ENCODE measurements around the gene DEGS1.
"Not testable (repeated sequence)": the region's sequence is repeated elsewhere in the genome, so short reads cannot be mapped to it uniquely, and the experiment has no call there.

The DEGS1 gene

DNA sequence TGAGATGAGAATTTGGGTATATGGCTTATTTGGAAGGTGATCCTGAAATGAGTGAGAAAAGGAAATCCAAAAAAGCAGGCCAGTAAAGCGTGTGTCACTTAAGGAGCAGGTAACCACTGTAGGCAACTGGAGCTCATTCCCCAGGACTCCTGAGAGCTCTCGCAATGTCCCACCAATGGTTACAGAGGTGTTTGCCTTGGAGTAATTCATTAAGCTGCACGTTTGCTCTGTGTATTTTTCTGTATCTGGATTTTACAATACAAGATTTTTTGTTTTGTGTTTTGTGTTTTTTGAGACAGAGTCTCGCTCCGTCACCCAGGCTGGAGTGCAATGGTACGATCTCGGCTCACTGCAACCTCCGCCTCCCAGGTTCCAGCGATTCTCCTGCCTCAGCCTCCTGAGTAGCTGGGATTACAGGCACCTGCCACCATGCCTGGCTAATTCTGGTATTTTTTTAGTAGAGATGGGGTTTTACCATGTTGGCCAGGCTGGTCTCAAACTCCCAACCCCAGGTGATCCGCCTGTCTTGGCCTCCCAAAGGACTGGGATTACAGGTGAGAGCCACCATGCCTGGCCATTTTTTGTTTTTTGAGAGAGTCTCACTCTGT, 23.0 kb downstream of the DEGS1 start:
- H3K27ac ChIP-seq: peak overlapping the region; percentile 29 to 84 (median 71)

GRCh38 chr1:224211206-224211962, 28.3 kb downstream of the DEGS1 start:
- Histone ChIP-seq H3K4me3 (no peak overlapping the region), H3K27ac (peak overlapping the region in 8 of 21 experiments; percentile 24 to 84 (median 56))

More for the DNA sequence above, 23.0 kb downstream of the DEGS1 start:
- H3K4me3 ChIP-seq: not testable (repeated sequence)

- H3K4me3 ChIP-seq: no peak overlapping the region
- peak overlapping the region in 17 of 21 experiments; percentile 19 to 84 (median 62) for H3K27ac ChIP-seq
Measured at GRCh38 chr1:224212618-224213061, 29.6 kb downstream of the DEGS1 start.

DNA sequence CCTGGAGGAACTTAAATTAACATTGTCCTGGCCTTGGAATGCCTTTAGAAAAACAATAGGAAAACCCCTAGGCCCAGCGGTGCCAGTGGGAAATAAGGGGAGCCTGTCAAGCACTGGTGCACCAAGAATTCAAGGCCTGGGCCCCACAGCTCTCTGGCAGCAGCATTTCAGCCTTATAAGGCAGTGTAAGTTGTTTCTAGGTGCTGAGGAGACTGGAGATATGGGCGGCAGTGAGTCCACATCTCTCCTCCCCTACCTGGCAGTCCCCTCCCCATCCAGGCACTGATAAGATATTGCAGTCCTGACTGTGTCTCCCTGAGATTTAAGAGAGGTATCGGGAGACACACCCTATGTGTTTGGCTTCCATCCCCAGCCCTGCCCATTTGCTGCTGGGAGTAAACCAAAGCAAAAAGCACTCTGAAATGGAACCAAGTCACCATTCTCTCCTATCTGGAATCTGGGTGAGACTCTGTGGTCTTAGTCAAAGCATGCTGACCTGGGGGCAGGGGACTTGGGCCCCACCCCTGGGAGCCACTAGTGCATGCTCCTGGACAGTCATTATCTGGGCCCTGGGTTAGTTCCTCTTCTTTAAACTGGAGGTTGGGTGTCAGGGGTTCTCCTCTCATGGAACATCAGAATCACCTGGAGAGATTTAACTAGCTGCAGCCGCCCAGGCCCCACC, 30.5 kb downstream of the DEGS1 start:
- Histone ChIP-seq H3K27ac (peak overlapping the region in 19 of 21 experiments; percentile 19 to 84 (median 62)), H3K4me3 (no peak overlapping the region)

- Histone ChIP-seq H3K27ac (no peak overlapping the region), H3K4me3 (no peak overlapping the region)
Measured at GRCh38 chr1:224216382-224216781, 33.3 kb downstream of the DEGS1 start.

DNA sequence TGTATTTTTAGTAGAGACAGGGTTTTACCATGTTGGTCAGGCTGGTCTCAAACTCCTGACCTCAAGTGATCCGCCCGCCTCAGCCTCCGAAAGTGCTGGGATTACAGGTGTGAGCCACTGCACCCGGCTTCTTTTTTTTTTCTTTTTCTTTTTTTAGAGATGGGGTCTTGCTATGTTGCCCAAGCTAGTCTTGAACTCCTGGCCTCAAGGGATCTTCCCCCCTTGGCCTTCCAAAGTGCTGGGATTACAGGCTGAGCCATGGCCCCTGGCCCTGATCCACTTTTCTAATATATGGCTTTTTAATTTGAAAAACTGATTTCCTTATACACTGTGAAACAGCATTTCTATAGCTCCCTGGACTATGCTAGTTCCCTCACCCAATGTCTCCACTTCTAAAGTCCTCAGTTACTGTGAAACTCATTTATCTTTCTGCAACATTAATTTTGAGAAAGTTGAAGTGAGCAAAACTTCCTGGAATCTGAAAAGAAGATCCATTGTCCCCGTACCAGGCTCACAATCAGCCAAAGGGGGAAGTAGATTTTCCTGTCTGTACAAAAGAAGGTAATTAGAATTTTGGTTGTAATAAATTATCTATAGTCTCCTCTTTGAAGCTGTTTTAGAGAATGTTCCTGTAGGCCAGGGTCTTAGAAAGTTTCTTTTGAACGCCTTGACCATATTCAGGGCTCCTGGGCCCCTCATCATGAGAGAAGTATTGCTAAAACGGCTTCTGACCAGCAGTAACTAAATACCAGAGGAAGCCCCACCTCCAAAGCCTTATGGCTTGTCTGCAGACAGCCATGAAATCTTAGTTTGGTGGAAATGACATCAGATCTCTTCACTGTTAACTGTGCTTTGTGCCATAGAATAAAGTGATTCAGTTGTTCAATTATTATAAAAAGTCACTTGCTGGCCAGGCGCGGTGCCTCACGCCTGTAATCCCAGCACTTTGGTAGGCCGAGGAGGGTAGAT, 34.9 kb downstream of the DEGS1 start:
- no peak overlapping the region for H3K4me3 ChIP-seq
- H3K27ac ChIP-seq: peak overlapping the region in 12 of 21 experiments; percentile 3 to 71 (median 41)

GRCh38 chr1:224219011-224219611, 36.1 kb downstream of the DEGS1 start:
- H3K4me3 ChIP-seq: peak overlapping the region in 2 of 7 experiments; percentile 4 to 21

GRCh38 chr1:224219612-224220059, 36.6 kb downstream of the DEGS1 start:
- peak overlapping the region in 13 of 21 experiments; percentile 8 to 76 (median 59) for H3K27ac ChIP-seq
- peak overlapping the region in 3 of 7 experiments; percentile 4 to 21 (median 13) for H3K4me3 ChIP-seq

More at GRCh38 chr1:224219011-224219611, 36.1 kb downstream of the DEGS1 start:
- peak overlapping the region in 10 of 21 experiments; percentile 9 to 76 (median 52) for H3K27ac ChIP-seq

GRCh38 chr1:224223819-224224714, 41.0 kb downstream of the DEGS1 start:
- H3K4me3 ChIP-seq: no peak overlapping the region
- H3K27ac ChIP-seq: peak overlapping the region in 12 of 21 experiments; percentile 4 to 59 (median 32)

GRCh38 chr1:224226849-224227502, 43.9 kb downstream of the DEGS1 start:
- Histone ChIP-seq H3K27ac (no peak overlapping the region), H3K4me3 (no peak overlapping the region)

DNA sequence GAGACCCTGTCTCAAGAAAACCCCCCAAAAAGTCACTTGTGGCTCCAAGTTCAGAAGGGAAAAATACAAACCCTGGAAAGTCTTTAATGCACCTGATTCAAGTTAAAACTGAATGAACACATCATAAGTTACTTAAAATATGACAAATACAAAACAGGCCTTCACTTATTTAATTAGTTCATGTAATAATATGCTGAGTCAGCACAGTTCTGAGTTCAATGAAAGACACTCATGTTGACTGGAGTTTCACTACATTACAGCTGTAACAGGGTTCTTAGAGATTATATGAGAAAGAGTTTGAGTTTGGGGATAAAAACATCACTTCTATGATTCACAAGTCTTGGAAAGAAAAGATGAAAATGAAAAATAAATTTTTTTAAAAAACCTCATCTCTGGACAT, 51.0 kb downstream of the DEGS1 start:
- no peak overlapping the region for H3K4me3 ChIP-seq
- peak overlapping the region in 1 of 21 experiments; percentile 42 for H3K27ac ChIP-seq

DNA sequence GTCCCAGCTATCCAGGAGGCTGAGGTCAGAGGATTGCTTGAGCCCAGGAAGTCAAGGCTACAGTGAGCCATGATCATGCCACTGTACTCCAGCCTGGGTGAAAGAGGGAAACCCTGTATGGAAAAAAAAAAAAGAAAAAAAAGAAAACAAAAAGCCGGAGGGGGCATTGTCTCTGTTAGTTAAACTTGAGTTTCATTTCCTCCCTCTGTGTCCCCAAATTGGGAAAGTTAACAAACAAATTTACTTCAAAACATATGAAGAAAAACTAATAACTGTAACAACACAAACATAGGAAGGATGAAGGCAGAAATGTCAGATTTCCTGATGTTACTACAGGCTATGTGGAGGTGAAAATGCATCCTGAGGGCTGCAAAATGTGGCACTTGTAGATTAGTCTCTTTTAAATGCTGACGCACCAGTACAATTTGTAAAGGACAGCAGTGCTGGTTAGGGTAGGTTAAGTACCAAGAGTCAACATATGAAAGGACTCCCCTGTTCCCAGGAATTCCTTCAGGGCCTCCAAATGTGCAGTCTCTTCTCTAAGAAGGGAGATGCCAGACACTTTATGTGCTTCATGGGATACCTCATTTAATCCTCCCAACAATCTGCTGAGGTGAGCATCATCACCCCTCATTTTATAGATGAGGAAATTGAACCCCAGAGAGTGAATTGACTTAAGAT, 52.9 kb downstream of the DEGS1 start:
- Histone ChIP-seq H3K27ac (no peak overlapping the region), H3K4me3 (no peak overlapping the region)

- Histone ChIP-seq H3K4me3 (no peak overlapping the region), H3K27ac (no peak overlapping the region)
Measured at GRCh38 chr1:224237119-224237881, 54.3 kb downstream of the DEGS1 start.

GRCh38 chr1:224238212-224238611, 55.2 kb downstream of the DEGS1 start:
- H3K4me3 ChIP-seq: no peak overlapping the region
- no peak overlapping the region for H3K27ac ChIP-seq

- Histone ChIP-seq H3K27ac (no peak overlapping the region), H3K4me3 (no peak overlapping the region)
Measured at GRCh38 chr1:224238756-224239155, 55.7 kb downstream of the DEGS1 start.
